Measurements from ENCODE around the gene ENOX1. TPM values are rescaled to one million over a fixed set of nuclear protein-coding genes. Genes with fewer than 3 reads are reported as not detected.

The ENOX1 gene
- total and polyA plus RNA-seq, 9 of the 15 experiments (the other 6 are each of a cell fraction or from before 2014, with no cell fraction given), result not detected

DNA sequence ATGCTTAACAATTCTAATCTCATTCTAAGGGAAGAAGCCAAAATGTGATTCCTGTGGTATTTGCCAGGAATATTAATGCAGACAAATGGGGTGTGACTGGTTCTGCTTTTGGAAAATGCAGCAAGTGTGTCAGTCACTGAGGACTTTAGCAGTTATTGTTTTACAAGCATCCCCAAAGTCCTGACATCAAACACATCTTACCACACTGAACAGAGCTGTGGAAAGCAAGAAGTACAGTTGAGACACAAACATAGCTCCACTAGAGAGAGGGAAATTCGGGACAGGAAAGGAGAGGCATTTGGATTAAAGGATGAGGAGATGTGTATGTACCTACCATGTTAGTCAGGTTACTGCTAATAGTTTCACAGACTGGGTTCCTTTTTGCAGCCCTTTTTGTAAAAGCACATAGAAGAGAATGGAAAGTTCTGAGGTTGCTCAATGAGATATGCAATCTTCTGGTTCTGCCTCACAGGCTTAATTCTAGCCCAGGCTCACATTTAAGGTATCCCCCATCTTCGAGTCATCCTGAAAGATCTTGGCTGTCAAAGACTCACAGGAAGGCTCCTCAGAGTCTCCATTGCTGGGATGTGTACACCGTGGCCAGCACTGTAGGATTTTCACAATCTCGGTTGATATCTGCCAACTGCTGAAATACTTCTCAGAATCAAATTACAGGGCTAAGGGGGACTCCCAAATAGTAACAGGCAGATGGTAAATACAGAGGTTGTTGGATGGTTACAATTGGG, 446.8 kb downstream of the ENOX1 start (continued):
- TF ChIP-seq, protein P1, sequence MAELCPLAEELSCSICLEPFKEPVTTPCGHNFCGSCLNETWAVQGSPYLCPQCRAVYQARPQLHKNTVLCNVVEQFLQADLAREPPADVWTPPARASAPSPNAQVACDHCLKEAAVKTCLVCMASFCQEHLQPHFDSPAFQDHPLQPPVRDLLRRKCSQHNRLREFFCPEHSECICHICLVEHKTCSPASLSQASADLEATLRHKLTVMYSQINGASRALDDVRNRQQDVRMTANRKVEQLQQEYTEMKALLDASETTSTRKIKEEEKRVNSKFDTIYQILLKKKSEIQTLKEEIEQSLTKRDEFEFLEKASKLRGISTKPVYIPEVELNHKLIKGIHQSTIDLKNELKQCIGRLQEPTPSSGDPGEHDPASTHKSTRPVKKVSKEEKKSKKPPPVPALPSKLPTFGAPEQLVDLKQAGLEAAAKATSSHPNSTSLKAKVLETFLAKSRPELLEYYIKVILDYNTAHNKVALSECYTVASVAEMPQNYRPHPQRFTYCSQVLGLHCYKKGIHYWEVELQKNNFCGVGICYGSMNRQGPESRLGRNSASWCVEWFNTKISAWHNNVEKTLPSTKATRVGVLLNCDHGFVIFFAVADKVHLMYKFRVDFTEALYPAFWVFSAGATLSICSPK (IDR thresholded peaks at IDR 0.05; ENCODE audit: borderline replicate concordance), result no peak
- no peak for TF ChIP-seq EP400 (IDR thresholded peaks at IDR 0.05)
- no peak for TF ChIP-seq HDAC8 (tag; IDR thresholded peaks at IDR 0.05)
- TF ChIP-seq PPARD (CRISPR knock-in tag; IDR thresholded peaks at IDR 0.05), result no peak
- no peak for TF ChIP-seq KDM5B (IDR thresholded peaks at IDR 0.05; ENCODE audit: insufficient replicate concordance, low read depth, low read length)
- TF ChIP-seq, protein P2, sequence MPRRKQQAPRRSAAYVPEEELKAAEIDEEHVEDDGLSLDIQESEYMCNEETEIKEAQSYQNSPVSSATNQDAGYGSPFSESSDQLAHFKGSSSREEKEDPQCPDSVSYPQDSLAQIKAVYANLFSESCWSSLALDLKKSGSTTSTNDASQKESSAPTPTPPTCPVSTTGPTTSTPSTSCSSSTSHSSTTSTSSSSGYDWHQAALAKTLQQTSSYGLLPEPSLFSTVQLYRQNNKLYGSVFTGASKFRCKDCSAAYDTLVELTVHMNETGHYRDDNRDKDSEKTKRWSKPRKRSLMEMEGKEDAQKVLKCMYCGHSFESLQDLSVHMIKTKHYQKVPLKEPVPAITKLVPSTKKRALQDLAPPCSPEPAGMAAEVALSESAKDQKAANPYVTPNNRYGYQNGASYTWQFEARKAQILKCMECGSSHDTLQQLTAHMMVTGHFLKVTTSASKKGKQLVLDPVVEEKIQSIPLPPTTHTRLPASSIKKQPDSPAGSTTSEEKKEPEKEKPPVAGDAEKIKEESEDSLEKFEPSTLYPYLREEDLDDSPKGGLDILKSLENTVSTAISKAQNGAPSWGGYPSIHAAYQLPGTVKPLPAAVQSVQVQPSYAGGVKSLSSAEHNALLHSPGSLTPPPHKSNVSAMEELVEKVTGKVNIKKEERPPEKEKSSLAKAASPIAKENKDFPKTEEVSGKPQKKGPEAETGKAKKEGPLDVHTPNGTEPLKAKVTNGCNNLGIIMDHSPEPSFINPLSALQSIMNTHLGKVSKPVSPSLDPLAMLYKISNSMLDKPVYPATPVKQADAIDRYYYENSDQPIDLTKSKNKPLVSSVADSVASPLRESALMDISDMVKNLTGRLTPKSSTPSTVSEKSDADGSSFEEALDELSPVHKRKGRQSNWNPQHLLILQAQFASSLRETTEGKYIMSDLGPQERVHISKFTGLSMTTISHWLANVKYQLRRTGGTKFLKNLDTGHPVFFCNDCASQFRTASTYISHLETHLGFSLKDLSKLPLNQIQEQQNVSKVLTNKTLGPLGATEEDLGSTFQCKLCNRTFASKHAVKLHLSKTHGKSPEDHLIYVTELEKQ (CRISPR knock-in tag; IDR thresholded peaks at IDR 0.05), result no peak
- TF ChIP-seq, protein P3, sequence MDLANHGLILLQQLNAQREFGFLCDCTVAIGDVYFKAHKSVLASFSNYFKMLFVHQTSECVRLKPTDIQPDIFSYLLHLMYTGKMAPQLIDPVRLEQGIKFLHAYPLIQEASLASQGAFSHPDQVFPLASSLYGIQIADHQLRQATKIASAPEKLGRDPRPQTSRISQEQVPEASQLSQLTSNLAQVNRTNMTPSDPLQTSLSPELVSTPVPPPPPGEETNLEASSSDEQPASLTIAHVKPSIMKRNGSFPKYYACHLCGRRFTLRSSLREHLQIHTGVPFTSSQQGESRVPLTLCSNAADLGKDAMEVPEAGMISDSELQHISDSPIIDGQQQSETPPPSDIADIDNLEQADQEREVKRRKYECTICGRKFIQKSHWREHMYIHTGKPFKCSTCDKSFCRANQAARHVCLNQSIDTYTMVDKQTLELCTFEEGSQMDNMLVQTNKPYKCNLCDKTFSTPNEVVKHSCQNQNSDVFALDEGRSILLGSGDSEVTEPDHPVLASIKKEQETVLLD (IDR thresholded peaks at IDR 0.05), result no peak
- no peak for TF ChIP-seq ZNF695 (CRISPR knock-in tag; IDR thresholded peaks at IDR 0.05)
- TF ChIP-seq SMARCA5 (IDR thresholded peaks at IDR 0.05), result no peak
